ENCODE results near the gene RAB3B.
"Not testable (repeated sequence)": the region's sequence is repeated elsewhere in the genome, so short reads cannot be mapped to it uniquely, and the experiment has no call there.

RAB3B gene

DNA sequence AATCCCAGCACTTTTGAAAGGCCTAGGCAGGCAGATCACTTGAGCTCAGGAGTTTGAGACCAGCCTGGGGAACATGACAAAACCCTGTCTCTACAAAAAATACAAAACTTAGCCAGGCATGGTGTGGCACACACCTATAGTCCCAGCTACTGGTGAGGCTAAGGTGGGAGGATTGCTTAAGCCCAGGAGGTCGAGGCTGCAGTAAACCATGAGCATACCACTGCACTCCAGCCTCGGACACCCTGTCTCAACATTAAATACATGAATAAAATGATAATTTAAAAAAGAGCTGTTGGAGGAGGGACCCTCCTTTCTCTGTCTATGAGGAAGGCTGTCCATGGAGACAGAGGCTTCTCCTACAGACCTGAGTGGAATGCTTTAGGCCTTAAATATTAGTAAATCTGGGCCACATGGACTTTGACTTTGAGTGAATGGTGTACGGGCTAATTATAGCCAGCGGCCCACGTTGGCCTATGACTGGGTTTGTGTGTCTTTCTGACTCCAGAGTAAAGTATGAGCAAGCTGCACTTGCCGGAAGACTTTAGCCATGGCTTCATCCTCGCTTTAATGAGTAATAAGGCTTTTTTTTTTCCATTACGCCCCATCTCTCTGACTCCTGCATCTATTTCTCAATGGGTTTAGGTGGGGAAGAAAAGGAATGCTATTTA is 21.3 kb downstream of the RAB3B start:
- H3K4me3 ChIP-seq (ENCODE audit: low read depth, low read length) = no peak overlapping the region
- TF ChIP-seq, protein P1, sequence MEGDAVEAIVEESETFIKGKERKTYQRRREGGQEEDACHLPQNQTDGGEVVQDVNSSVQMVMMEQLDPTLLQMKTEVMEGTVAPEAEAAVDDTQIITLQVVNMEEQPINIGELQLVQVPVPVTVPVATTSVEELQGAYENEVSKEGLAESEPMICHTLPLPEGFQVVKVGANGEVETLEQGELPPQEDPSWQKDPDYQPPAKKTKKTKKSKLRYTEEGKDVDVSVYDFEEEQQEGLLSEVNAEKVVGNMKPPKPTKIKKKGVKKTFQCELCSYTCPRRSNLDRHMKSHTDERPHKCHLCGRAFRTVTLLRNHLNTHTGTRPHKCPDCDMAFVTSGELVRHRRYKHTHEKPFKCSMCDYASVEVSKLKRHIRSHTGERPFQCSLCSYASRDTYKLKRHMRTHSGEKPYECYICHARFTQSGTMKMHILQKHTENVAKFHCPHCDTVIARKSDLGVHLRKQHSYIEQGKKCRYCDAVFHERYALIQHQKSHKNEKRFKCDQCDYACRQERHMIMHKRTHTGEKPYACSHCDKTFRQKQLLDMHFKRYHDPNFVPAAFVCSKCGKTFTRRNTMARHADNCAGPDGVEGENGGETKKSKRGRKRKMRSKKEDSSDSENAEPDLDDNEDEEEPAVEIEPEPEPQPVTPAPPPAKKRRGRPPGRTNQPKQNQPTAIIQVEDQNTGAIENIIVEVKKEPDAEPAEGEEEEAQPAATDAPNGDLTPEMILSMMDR (IDR thresholded peaks at IDR 0.05; ENCODE audit: insufficient read depth, low read depth, low read length, missing control alignments) = no peak
- DNase-seq (ENCODE audit: low read depth) = no peak

DNA sequence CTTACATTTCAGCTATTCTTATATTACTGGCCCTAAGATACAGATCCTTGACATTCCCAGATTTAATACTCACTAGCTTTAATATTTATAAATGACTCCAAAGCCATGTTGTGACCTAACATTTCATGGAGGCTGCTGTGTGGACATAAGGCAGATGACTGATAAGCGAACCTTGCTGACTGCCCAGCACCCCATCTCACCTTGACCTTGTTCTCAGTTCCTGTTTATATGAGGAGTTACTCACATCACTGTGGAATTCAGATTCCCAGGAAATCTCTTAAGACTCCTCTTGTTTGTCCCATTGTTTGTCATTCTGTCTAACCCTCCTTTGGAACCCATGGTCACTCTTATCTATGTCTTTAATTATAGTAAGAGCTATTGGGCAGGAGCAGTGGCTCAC is 21.9 kb downstream of the RAB3B start:
- TF ChIP-seq, protein P1 (IDR thresholded peaks at IDR 0.05; ENCODE audit: insufficient read depth, low read depth, low read length, missing control alignments) = no peak
- no peak for DNase-seq (ENCODE audit: low read depth)
- no peak overlapping the region for H3K4me3 ChIP-seq (ENCODE audit: low read depth, low read length)

DNA sequence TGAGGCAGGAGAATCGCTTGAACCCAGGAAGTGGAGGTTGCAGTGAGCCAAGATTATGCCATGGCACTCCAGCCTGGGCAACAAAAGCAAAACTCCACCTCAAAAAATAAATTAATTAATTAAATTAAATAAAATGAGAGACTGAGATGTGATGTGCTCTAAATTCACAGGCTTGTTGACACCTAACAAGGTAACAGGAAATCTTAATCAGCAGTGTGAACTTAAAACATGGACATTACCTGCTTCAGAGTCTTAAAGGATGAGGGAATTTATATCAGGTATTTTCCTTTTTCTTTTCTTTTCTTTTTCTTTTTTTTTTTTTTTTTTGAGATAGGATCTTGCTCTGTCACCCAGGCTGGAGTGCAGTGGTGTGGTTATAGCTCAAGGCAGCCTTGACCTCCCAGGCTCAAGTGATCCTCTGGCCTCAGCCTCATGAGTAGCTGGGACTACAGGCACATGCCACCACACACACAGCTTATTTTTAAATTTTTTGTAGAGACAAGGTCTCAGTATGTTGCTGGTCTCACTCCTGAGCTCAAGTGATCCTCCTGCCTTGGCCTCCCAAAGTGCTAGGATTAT is 23.2 kb downstream of the RAB3B start:
- H3K4me3 ChIP-seq (ENCODE audit: low read depth, low read length) = not testable (repeated sequence)

DNA sequence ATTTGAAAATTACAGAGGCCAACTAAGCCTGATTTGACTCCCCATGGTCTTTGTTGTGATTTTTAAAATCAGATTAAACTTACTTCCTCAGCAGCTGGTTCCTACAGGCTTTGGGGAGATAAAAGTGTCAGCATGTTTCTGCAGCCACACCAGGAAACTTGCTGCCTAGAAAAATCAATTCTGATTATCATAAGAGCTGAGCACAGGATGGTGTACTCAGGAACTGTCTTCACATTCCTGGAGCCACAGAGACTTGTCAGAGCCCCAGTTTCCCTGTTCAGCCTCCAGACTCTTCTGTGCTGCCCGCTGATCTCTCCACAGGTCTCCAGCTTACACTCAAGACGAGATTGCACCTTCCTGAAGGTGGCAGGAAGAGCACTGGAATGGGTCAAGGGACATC is 23.9 kb downstream of the RAB3B start:
- no peak for DNase-seq (ENCODE audit: low read depth)
- TF ChIP-seq, protein P1 (IDR thresholded peaks at IDR 0.05; ENCODE audit: insufficient read depth, low read depth, low read length, missing control alignments) = no peak
- H3K4me3 ChIP-seq (ENCODE audit: low read depth, low read length) = no peak overlapping the region

More for the DNA sequence above, 23.2 kb downstream of the RAB3B start:
- not testable (repeated sequence) for DNase-seq (ENCODE audit: low read depth)

DNA sequence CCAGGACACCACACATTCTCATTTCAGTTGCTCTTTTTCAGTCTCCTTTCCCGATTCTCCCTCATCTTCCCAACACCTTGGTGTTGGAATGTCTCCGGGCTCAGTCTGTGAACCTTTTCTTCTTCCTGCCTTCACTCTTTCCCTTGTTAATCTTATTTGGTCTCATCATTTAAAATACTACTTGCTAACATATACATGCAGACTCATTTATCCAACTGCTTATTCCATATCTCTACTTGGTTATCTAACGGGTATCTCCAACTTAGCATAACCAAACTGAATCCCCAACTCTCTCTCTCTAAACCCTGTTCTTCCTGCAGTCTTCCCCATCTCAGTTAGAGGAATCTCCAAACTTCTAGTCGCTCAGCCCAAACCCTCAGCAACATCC is 26.2 kb downstream of the RAB3B start:
- H3K4me3 ChIP-seq (ENCODE audit: low read depth, low read length) = no peak overlapping the region
- TF ChIP-seq, protein P1 (IDR thresholded peaks at IDR 0.05; ENCODE audit: insufficient read depth, low read depth, low read length, missing control alignments) = no peak
- DNase-seq (ENCODE audit: low read depth) = no peak

DNA sequence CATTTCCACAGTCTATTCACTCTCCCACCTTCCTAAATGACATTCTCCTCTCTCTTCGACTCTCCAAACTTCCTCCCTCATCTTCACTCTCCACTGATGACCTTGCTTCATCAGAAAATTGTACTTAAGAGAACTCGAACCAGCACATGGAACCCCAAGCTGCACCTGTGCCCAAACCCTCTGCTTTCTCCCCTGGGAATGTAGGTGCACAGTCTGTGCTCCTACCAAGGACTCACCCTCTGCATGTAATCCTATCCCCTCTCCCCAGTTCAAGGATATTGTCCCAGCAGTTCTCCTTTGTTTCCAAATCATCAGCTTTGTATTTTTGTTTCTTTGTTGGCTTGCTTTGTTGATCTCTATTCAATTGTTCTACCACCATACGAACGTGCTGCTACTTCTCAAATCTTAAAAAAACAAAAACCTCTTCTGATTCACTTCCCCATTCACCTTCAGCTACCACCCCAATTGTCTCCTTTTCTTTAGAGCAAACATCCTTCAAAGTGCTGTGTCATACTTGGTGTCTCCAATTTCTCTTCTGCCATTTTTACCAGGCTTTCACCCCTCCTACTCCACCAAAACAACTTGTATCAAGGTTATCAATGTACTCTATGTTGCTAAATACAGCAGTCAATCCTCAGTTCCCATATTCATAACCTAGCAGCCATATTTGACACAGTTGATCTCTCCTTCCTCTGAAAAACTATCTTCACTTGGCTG is 26.8 kb downstream of the RAB3B start:
- no peak for DNase-seq (ENCODE audit: low read depth)
- no peak overlapping the region for H3K4me3 ChIP-seq (ENCODE audit: low read depth, low read length)
- TF ChIP-seq, protein P1 (IDR thresholded peaks at IDR 0.05; ENCODE audit: insufficient read depth, low read depth, low read length, missing control alignments) = no peak

DNA sequence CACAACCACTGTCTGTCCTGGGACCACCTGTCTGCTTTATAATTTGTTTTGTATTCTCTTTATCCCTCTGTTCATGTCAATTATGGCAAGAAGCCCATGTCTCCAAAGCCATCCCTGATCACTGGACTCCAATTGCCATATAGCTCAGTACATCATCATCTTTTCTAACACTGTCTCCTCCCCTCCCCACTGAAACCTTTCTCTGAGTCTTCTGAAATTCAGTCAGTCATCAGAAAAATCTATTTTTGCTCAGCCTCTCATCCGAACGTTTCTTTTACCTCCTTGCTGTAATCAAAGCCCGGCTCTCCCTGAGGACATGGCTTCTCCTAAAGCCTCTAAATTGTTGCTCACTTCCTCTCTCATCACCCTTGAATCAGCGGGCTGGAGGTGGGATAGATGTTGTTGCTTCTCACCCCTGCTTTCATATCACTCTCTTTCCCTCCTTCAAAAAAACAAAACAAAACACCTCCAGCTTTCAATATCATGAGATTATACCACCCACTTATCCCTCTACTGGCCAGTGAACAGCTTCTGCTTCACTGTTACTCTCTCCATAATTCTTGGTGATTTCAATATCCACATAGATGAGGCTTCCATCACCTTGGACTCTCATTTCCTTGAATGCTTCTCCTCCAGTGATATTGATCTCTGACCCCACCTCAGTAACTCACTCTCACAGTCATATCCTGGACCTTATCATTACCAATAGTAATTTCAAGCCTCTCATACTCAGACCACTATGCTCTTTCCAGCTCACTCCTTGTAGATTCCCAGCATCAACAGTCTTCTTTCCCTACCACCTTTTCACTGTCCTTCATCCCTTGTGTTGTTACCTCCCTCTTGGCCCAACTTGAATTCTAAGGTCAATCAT is 27.8 kb downstream of the RAB3B start:
- TF ChIP-seq, protein P1 (IDR thresholded peaks at IDR 0.05; ENCODE audit: insufficient read depth, low read depth, low read length, missing control alignments) = no peak
- H3K4me3 ChIP-seq (ENCODE audit: low read depth, low read length) = no peak overlapping the region
- DNase-seq (ENCODE audit: low read depth) = no peak

Measured in GM12865 (cell line).